ENCODE data around the gene ITPK1.
A peak's percentile ranks its signal among the peaks of the same experiment; 100 is the strongest.

Gene ITPK1

DNA sequence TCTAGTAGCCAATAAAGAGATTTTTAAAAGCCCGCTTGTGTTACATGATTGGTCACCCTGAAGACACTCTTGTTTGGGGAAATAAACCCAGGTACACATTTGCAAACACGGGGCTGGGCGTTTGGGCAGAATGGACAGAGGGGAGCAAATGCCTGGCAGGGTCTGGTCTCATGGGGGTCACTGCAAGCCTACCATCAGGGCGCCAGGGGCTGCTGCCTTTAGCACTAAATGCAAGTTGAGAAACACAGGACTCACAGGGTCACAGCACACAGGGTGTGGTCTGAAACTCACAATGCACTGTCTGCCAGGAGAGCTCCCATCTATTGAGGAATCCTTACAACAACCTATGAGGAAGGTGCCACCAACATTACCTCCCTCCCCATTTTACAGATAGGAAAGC lies 130.2 kb downstream of the ITPK1 start:
- no peak for DNase-seq

- DNase-seq, result no peak
These were observed 130.8 kb downstream of the ITPK1 start for GRCh38 chr14:92984896-92985295.

- no peak for DNase-seq
These were observed 131.5 kb downstream of the ITPK1 start for GRCh38 chr14:92984082-92984788.

GRCh38 chr14:92982956-92983355 lies 132.8 kb downstream of the ITPK1 start:
- no peak for DNase-seq

- no peak for DNase-seq
These were observed 134.0 kb downstream of the ITPK1 start for GRCh38 chr14:92981726-92982125.

DNA sequence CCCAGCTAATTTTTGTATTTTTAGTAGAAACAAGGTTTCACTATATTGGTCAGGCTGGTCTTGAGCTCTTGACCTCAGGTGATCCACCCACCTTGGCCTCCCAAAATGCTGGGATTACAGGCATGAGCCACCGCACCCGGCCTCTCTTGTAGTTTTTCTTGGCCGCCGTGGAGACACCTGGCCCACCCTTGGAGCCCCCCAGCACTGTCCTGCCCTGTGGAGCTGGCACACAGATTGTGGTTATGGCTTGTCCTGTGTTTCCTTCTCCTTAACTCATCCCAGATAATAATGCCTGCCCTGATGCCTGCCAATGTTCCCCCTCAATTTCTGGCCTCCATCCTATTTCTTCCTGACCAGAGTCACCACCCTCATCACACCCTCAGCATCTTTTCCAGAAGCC lies 134.9 kb downstream of the ITPK1 start:
- DNase-seq, result no peak

GRCh38 chr14:92978229-92979021 lies 137.3 kb downstream of the ITPK1 start:
- DNase-seq, result no peak

- no peak for DNase-seq
These were observed 139.5 kb downstream of the ITPK1 start for GRCh38 chr14:92976268-92976667.

- DNase-seq, result no peak
These were observed 141.0 kb downstream of the ITPK1 start for GRCh38 chr14:92974541-92975345.

- no peak for DNase-seq
These were observed 141.8 kb downstream of the ITPK1 start for GRCh38 chr14:92973798-92974372.

- DNase-seq, result peak; percentile 3
These were observed 142.4 kb downstream of the ITPK1 start for GRCh38 chr14:92973261-92973797.

DNA sequence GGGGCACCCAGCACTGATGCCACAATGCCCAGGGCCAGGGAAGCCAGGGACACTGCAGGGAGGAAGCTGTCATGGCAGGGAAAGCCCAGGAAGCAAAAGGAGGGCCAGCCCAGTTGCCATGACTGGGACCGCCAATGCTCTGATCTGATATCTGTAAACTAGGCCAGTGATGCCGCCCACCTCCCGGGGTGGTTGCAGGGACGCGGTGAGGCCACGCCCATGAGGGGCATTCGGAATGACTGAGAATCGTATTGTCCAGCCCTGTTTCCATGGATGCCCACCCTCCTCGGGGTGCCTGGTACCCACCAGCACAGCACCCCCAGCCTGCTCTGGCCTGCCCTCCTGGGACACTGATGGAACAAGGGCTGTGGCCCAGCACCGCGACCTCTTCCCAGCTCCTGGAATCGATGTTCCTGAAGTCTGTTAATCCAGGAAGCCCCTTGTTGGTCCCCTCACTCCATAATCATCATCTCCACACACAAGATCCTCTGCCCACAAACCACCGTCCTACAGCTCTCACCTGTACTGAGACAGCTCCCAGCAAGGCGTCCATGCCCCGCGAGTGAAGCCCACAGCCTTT lies 144.0 kb downstream of the ITPK1 start:
- DNase-seq, result no peak

- DNase-seq, result no peak
These were observed 145.5 kb downstream of the ITPK1 start for GRCh38 chr14:92970271-92970670.

GRCh38 chr14:92969871-92970270 lies 145.9 kb downstream of the ITPK1 start:
- DNase-seq, result no peak

GRCh38 chr14:92969430-92969829 lies 146.3 kb downstream of the ITPK1 start:
- DNase-seq, result no peak

- DNase-seq, result no peak
These were observed 147.3 kb downstream of the ITPK1 start for GRCh38 chr14:92968291-92969020.

DNA sequence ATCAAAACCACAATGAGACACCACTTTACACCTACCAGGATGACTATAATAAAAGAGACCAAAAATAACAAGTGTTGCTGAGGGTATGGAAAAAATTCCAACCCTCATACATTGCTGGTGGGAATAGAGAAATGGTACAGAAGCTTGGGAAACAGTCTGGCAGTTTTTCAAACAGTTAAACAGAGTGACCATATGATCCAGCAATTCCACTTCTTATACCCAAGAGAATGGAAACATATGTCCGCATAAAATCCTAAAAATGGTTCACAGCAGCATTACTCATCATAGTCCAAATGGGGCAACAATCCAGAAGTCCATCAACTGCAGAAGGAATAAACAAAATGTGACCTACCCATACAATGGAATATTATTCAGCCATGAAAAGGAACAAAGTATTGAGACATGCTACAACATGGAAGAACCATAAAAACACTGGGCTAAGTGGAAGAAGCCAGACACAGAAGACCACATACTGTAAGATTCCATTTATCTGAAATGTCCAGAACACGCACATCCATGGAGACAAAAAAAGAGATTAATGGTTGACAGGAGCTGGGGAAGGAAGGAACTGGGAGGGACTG lies 148.3 kb downstream of the ITPK1 start:
- no peak for DNase-seq

- DNase-seq, result no peak
These were observed 150.4 kb downstream of the ITPK1 start for GRCh38 chr14:92965281-92965680.

- DNase-seq, result no peak
These were observed 151.3 kb downstream of the ITPK1 start for GRCh38 chr14:92964124-92965109.

Data from effector CD8-positive, alpha-beta T cell (primary cell).